HCT116 (cell line): ENCODE measurements around the gene HDAC7.

Experiments used
- CTCF ChIP-seq, 3 experiments: fragments of 200-600 bp in 1 of 3; sonication (generic) in 1 of 3; IDR thresholded peaks in 2 of 3; conservative IDR thresholded peaks in 1 of 3; 2 replicates each; pipeline ENCODE4 v1.5.1; 2012 to 2017; ENCODE audit warnings: low read depth in 2 of 3, low read length in 2 of 3, antibody characterized with exemption in 1 of 3, borderline replicate concordance in 1 of 3, control low read depth in 1 of 3, mild to moderate bottlenecking in 1 of 3, mixed read lengths in 1 of 3, mixed run types in 1 of 3, moderate library complexity in 1 of 3; ENCODE audit not compliant: insufficient read depth in 1 of 3
- EZH2 ChIP-seq: fragments of 200-600 bp; sonication (generic); IDR thresholded peaks from 2 replicates; pipeline ENCODE4 v1.6.1; 2017; ENCODE audit warnings: antibody characterized with exemption, mixed run types
- EZH2phosphoT487 ChIP-seq: fragments of 200-600 bp; IDR thresholded peaks from 2 replicates; pipeline ENCODE4 v1.6.1; 2018; ENCODE audit warnings: antibody characterized with exemption, borderline replicate concordance
- JUND ChIP-seq: IDR thresholded peaks from 2 replicates; pipeline ENCODE4 v1.6.1; 2012
- MAX ChIP-seq: IDR thresholded peaks from 2 replicates; pipeline ENCODE4 v1.6.1; 2012
- POLR2A ChIP-seq: IDR thresholded peaks from 2 replicates; pipeline ENCODE4 v1.7.0; 2011; ENCODE audit warnings: borderline replicate concordance; ENCODE audit not compliant: insufficient read depth, insufficient read length; ENCODE audit errors: extremely low read depth
- POLR2AphosphoS5 ChIP-seq: IDR thresholded peaks from 2 replicates; pipeline ENCODE4 v1.6.1; 2011; ENCODE audit warnings: mild to moderate bottlenecking, low read depth, low read length, moderate library complexity
- RAD21 ChIP-seq: IDR thresholded peaks from 2 replicates; pipeline ENCODE4 v1.6.1; 2012; ENCODE audit warnings: low read depth, mild to moderate bottlenecking
- SP1 ChIP-seq: IDR thresholded peaks from 2 replicates; pipeline ENCODE4 v1.6.1; 2012; ENCODE audit warnings: low read depth
- SRF ChIP-seq: IDR thresholded peaks from 2 replicates; pipeline ENCODE4 v1.6.1; 2012; ENCODE audit warnings: low read depth
- YY1 ChIP-seq: IDR thresholded peaks from 2 replicates; pipeline ENCODE4 v1.6.1; 2011; ENCODE audit warnings: low read length, low read depth, moderate library complexity, mild to moderate bottlenecking; ENCODE audit not compliant: insufficient replicate concordance; ENCODE audit errors: extremely low read depth

- TF ChIP-seq POLR2A (no peak), POLR2AphosphoS5 (no peak), SP1 (no peak), JUND (no peak), YY1 (no peak), EZH2 (no peak), SRF (no peak), RAD21 (no peak), CTCF (IDR thresholded peaks at IDR 0.05 in 2 of 3, conservative IDR thresholded peaks at IDR 0.05 in 1 of 3; ENCODE audit: borderline replicate concordance in 1 of 3, insufficient read depth in 1 of 3, low read depth in 2 of 3, low read length in 2 of 3) (no peak), MAX (no peak), EZH2phosphoT487 (no peak)
Observed at GRCh38 chr12:47813511-47814196, 6.0 kb downstream of the HDAC7 start.
